Retina (tissue), 1 donor: ENCODE data around the gene FUT7.
"Not testable (repeated sequence)": the region's sequence is repeated elsewhere in the genome, so short reads cannot be mapped to it uniquely, and the experiment has no call there.

Source experiments
- DNase-seq: peaks from one replicate; pipeline ENCODE4 v3.0.0-alpha.2; 2016

The FUT7 gene

DNA sequence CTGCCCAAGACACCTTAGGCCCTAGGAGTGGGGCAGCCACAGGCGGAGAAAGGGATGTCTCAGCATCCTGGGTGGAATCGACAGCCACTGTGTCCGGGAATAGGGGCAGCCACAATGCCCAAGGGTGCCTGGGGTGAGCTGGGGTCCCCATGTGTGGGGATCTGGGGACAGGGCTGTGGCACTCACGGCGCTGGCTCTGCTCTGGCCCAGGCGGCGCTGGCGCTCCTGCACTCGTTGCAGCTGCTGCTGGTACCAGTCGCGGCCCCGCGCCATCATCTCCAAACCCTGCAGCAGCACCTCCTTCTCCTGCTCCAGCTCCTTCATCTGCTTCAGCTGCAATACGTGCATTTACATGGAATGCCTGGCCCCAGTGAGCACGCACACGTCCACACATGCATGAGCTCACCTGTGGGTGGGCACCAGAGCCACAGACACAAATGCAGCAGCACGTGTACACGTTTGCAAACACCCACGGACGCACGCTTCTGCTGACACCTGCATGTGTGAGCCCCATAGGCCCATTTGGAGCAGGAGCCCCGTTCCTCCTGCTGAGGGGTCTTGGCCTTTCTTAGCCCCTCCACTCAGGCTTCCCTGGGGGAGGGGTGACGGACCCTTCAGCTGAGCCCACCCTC, 33.6 kb upstream of the FUT7 start:
- no peak for DNase-seq

DNA sequence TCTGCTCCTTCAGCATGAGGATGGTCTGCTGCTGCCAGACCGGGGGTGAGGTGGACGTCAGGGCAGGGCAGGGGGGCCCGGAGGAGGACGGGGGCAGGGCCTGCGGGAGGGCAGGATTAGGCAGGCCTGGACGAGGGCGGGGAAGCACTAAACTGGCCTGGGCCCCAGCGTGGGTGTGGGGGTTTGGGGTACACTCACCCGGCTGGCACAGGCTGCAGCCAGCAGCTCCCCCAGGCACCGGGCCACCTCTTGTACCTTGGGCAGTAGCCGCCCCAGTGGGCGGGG, 32.9 kb upstream of the FUT7 start:
- no peak for DNase-seq

DNA sequence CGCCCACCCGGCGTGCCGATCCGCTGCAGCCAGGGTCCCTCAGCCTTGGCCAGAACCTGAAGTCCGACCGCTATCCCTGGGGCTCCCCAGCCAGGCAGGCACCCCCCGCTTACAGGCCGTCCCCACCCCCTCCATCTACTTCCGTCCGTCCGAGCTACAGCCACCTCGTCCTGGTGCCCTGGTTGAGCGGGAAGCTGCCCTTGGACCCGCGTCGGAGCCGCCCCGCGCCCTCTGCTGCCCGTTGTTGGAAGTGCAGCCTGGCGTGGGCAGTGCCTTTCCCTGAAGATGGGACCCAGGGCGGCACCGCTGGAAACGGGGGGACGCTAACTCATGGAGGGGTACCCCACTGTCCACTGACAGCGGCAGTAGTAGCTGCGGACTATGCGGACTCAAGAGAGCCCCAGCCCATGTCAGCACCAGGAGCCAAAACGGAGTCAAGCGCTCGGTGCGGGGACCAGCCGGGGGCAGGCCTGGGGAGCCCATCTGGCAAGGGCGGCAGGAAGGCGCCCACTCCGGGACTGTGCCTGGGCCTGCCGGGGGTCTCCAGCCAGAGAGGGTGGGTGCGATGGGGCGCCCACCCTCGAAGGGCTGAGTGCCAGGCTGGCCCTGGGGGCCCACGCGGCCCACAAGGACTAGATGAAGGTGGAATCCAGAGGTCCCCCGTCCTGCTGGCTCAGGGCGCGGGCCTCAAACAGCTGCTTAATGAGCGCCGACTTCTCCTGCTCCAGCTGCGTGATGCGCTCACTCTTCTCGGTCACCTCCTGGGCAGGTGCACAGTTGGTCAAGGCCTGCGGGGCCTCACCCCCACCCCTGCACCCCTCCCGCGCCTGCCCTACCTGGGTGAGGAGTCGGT, 32.4 kb upstream of the FUT7 start:
- DNase-seq: peak; percentile 79

DNA sequence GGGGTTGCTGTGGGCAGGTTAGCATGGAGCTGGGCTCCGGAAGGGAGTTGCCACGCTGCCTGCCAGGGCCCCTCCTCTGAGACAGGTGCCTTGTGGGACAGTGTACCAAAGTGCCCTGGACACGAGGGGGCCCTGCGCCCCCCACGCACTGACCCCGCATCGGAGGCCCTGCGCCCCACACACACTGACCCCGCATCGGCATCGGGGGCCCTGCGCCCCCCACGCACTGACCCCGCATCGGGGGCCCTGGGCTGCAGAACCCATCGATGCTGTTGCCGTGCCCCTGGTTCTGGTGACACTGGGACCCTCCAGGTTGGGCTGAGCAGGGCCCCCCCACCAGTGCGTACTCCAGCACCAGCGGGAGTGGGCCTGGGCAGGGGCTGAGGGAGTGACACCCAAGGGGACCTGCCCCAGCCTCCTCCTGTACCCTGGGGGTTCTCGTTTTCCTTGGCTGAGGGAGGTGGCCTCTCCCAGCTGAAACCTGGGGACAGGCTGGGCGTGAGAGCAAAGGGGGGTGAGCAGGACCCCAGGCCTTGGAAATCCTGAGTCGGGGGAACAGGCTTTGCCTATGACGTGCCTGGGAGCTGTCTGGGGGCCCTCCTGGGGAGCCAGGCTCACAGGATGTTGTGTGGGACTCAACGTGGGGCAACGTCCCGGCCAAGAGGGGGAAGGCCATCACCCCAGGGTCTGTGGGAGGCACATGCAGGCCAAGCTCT, 31.6 kb upstream of the FUT7 start:
- no peak for DNase-seq

DNA sequence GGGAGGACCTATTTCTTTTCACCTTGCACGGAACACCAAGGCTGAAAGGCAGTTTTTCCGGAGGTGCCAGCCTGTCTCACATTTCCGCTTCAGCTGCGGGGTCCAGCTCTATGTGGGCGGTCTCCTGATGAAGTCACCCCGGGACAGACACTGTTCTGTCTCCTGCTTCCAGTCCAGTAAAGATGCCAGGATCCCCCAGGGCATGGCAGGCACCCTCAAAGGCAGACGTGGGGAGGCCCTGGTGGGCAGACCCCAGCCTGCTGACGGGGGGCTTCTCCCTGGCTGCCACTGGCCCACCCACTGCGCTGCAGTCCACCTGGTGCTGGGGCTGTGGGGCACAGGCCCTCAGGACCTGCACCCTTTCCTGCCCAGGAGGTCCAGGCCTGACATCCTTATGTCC, 30.9 kb upstream of the FUT7 start:
- DNase-seq: not testable (repeated sequence)

DNA sequence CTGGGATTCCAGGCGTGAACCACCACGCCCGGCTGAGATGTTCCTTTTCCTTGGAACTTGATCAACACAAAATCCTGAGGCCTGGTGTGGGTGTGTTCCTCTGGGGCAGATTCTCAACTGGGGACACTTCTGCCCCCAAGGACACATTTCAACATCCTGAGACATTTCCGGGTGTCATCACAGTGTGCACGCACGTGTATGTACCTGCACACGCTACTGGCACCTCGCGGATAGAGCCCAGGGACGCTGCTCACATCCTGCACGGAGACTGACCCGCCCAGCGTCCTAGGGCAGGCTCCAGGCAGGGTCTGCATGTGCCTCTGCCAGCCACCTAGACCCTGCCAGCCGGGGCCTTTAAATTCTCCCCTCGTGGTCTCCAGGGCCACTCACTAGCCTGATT, 30.5 kb upstream of the FUT7 start:
- DNase-seq: no peak

DNA sequence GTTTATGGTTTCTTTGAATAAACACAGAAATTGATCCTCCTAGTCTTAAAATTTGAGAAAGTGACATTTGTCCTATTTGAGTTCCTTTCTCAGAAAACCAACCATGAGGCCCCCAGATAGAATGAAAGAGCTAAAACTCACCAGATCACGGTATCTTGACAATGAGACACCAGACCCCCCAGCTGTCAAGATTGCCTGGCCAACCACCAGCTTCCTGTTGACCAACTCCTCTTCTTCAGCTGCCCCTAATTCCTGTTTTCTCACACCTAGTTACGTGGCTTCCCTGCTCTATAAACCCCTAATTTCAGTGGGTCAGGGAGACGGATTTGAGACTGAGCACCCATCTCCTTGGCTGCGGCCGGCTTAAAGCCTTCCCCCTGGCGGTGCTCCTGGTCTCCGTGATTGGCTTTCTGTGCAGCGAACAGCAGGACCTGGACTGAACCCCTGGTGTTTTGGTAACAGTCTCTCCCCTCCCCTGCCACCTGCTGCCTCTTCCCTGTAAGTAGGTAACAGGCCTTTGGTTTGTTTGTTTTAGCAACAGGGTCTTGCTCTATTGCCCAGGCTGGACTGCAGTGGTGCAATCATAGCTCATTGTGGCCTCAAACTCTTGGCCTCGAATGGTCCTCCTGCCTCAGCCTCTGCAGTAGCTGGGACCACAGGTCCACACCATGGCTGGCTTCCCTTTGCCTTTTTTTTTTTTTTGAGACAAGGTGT, 26.8 kb upstream of the FUT7 start:
- DNase-seq: no peak

DNA sequence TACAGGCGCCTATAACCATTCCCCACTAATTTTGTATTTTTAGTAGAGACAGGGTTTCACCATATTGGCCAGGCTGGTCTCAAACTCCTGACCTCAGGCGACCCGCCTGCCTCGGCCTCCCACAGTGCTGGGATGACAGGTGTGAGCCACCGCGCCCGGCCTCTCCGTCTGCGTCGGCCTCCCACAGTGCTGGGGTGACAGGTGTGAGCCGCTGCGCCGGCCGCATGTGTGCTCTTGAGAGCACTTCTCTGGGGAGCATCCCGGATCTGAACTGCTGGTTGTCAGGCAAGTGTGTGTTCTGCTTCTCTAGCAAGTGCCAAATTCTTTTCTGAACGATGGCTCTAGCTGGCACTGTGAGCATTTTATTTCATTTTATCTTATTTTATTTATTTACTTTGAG, 25.7 kb upstream of the FUT7 start:
- DNase-seq: no peak

DNA sequence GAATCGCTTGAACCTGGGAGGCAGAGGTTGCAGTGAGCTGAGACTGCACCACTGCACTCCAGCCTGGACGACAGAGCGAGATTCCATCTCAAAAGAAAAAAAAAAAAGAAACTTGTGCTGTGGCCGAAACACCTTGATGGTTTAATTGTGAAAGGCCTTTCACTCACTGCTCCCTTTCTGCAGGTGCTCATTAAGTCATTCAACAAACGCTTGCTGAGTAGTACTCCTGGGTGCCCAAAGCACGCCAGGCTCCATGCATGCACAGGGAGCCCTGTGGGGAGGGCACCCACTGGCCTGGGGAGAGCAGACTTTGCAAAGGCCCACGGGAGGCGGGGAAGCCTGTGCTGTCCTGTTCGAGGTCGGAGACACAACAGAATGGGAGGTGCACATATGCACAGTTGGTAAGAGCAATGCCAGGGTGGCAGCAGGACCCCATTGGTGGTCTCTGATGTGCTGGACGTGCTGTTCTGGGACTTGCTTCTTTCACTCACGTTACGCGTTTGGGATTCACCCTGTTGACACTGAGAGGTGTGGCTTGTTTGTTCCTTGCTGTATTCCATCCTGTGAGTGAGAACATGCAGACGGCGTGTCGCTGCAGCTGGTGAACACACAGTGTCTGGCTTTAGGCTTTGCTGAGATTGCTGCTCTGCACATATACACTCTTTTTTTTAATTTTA, 25.0 kb upstream of the FUT7 start:
- DNase-seq: no peak

DNA sequence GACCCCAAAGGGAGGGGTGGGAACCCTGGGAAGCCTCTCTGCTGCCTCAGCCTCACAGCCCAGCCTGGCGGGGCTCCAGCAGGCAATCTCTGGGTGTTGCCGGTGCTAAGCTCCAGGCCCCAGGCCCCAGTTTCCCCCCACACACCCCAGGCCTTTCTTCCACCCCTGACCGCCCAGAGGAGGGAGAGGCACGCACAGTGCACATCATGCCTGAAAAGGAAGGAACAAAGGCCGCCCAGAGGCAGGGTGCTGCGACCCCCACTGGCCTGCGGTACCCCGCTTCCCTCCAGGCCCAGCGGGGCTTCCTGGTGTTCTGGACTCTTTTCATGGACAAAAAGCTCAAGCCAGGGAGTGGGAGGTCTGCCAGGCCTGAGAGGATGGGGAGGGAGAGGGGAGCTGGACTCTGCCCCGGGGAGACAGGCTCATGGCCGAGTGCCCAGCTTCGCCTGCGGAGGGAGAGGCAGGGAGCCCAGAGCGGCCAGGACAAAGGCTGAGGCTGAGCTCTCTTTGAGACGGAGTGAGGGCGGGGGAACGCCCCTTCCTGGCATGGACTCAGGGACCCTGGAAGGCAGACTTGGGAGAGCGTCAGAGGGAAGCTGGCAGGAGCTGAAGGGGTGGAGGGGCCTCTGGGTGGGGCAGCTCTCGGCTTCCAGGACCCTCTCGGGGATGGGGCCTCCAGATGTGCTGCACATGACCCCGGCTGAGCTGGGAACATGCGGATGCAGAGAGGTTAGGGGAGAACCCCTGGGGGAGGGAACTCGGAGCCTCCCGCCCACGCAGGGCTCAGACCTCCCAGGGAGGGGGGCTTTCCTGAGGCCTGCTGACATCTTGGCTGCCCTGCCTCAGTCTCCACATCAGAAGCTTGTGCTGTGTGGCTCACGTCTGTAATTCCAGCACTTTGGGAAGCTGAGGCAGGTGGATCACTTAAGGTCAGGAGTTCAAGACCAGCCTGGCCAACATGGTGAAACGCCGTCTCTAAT, 23.8 kb upstream of the FUT7 start:
- no peak for DNase-seq

DNA sequence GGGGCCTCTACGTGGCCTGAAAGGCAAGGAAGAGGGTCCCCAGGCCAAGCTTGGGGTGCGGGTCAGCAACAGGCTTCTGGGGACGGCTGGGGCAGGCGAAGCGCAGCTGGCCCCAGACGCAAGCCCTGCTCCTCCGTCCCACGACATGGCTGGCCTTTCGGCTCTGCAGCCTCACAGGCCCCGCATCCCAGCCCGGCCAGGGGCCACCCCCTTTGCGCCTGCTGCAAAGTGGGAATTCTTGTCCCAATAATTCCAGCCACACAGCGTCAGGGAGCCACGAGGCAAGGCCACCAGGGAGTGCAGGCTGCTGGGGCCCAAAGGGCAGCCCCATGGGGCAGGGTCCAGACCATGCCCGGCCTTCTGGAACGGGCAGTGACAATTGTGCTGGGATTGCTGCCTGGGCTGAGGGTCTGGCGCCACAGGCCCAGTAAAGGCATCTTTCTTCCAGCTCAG, 23.1 kb upstream of the FUT7 start:
- no peak for DNase-seq

DNA sequence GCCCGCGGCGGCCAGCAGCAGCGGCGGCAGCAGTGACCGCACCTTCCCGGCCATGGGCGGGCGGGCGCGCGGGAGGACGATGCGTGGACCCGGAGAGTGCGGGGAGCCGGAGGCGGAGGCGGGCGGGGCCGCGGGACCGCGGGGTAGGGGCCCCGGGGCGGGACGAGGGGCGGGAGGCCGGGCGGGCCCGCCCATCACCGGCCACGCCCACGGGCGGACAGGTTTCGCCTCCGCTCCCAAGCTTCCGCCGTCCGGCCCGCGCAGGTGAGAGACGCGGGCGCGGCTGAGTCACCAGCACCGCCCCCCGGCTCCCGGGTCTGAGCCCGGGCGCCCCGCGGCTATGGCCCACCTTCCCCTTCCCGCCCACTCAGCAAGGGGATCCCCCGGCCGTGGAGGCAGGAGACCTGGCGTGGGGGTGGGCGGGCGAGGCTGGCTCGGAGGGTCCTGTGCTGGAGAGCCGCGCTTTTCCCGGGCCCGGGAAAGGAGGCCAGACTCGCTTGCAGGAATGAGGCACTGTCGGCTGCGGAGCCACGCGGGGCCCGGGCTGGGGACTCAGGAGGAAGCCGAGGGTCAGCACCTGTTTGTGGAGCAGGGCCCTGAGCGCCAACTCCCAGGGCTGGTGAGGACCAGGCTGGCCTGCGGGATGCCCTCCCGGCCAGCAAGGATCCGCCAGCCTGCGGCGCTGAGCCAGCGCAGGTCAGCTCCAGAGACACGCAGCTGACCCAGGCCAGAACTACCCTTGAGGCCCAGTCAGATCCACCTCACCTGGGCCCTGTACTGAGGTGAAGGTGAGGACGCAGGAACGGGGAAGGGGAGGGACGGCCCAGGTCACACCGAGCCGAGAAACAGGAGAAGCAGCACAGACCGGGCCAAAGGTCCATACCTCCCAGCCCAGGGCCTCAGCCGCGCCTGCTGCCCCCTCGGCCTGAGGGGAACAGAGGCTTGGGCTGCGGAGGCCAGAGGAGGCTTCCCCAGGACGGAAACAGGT, 22.4 kb upstream of the FUT7 start, which contains the start of gene ENTPD2:
TSS of gene ENTPD2 (minus strand) at position 118 of the 988 bp plus-strand sequence. CDS start at position 54, 64 bp downstream.
- DNase-seq: no peak

DNA sequence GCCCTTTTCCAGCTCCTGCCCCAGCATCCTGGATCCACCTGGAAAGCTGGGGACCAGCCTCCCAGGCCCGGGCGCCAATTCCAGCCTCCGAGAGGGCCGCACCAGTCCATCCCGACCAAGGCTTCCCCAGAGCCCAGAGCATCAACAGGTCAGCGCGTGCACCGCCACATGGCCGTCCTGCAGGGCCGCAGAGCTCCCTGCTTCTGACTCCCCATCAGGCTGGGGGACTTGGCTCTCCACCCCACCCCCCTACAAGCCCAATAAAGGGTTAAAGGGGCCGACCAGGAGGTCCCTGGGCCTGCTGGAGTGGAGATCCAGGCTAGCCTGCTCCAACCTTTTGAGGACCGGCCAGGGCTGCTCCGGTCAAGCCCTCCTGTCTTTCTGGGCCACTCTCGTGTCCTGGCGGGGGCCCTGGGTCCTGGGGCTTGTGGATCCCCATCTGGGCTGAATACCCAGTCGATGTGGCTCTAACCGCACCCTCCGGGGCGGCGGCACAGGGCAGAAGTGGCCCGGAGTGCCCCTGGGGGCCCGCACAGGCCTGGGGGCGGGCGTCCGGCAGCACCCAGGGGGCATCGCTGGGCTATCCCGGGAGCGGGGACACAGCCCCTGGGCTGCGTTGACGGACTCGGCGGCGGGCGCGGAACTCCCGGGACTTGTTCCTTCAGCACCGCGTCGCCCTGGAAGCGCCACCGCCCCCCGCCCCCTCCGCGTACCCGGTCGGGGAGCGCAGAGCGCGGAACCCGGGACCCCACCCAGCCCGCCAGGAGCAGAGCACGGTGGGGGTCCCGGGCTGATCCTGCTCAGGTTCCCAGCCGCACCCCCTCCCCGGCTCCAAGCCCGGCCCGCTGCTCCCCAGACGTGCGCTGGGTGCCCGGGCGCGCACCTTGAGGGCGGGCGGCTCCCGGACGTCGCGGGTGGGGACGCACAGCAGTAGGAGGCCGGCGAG, 21.4 kb upstream of the FUT7 start:
- no peak for DNase-seq

DNA sequence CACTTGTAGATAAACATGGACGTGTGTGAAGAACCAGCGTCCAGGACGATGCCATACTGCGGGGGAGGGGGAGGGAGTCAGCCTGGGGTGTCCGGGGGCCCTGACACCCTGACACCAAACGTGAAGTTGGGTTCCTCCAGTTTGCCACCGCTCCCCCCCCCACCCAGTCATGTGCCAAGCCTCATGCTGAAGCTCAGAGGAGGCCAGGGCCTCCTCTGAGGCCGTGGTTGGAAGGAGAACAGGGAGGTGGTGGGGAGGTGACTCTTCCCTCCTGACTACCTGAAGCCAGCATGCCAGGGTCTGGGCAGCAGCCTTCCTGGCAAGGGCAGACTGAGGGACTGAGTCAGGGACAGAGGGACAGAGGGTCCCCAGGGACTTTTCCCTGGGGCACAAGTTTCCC, 20.4 kb upstream of the FUT7 start:
- no peak for DNase-seq

DNA sequence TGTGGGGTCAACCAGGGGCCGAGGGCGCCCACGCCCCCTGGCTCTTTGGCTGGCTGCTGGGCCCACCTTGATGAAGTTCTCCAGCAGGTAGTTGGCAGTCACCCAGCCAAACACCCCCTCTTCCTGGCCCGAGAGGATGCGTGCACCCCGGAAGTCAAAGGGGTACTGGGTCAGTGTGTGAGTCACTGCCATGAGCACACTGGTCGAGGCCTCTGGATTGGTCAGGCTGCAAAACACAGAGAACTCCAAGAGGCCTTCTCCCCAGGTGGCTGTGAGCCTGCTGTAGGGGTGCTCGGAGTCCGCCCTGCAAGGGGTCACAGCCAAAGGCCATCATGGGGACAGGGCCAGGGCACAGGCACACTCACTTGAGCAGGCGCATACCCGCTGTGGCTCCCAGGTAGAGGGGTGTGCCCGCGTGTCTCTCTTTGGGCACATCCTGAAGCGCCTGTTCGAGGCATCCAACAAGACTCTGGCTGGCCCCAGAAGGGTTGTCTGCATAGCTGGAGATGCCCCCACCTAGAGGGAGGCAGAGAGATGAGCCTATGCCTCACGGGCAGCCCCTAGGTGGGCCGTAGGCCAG, 19.3 kb upstream of the FUT7 start:
- no peak for DNase-seq

DNA sequence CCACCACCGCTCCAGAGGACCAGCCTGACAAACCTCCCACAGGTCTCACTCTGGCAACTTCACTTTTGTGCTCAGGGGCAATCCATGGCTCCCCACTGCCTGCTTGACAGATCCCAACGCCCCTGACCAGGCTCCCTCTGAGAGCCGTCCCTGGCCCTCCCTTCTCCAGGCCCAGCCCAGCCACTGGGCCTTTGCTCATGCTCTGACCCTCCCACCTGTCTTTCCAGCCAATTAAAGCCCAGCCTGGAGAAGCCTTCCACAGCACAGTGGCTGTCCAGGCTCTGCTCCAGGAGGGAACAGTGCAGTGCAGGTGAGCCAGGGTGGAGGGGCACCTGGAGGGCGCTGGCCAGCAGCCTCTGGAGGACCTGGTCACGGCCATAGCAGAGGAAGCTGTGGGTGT, 18.7 kb upstream of the FUT7 start:
- DNase-seq: no peak

DNA sequence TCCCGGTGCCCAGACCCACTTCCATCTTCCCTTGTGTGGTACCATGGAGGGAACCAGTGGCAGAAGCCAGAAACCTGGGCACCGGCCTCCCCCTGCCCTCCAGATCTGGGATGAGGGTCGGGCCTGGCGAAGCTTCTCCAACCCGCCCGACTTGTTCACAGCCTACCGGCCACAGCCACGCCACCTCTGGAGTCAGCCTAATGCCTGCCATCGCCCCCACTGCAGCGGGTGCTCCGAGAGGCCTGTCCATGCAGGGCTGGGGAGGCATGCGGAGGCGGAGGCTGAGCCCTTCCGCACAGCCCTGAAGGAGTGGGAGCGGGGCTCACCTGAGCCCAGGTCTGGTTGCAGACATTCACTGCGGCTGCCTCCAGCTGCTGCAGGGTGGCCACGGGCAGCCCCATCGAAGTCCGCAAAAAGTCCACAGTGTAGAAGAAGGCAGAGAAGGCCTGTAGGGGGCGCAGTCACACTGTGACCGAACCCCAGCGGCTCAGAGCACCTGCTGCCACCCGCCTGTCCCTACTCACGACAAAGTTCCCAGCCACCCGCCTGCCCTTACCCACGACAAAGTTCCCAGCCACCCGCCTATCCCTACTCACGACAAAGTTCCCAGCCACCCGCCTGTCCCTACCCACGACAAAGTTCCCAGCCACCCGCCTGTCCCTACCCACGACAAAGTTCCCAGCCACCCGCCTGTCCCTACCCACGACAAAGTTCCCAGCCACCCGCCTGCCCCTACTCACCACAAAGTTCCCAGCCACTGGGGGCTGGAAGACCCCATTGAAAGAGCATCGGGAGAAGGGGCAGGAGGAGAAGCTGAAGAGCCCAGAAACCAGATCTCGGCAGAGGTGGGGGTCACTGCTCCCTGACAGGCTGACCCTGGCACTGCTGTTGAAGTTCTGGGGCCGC, 17.9 kb upstream of the FUT7 start:
- DNase-seq: peak; percentile 70
